ENCODE measurements around the gene SEL1L3.
"Not testable (repeated sequence)": the region's sequence is repeated elsewhere in the genome, so short reads cannot be mapped to it uniquely, and the experiment has no call there.

Gene SEL1L3

GRCh38 chr4:25872851-25873631 is 10.3 kb upstream of the SEL1L3 start:
- H3K4me1 ChIP-seq: no peaks in the 10 kb centered on the region
- no peak overlapping the region for H3K4me3 ChIP-seq
- H3K9me3 ChIP-seq: no peaks in the 10 kb centered on the region
- no peaks in the 10 kb centered on the region for H3K27me3 ChIP-seq (ENCODE audit: low read depth)
- in situ Hi-C loops (cut with MboI; ENCODE audit: low sequenced_read_pairs): no loop called here
- no peaks in the 10 kb centered on the region for H3K36me3 ChIP-seq (replicated peaks)
- DNase-seq (ENCODE audit: low spot score in 2 of 2): no peak

- H3K4me1 ChIP-seq: peaks cover 3% of the 10 kb centered on the region; the same call in 1 of the 2 replicates
- in situ Hi-C loops (cut with MboI; ENCODE audit: low sequenced_read_pairs): no loop called here
- H3K27me3 ChIP-seq (ENCODE audit: low read depth): no peaks in the 10 kb centered on the region
Observed at GRCh38 chr4:25870081-25870480, 7.3 kb upstream of the SEL1L3 start.

GRCh38 chr4:25867781-25868294 is 5.0 kb upstream of the SEL1L3 start:
- Histone ChIP-seq H3K27me3 (ENCODE audit: low read depth) (no peaks in the 10 kb centered on the region), H3K9me3 (no peaks in the 10 kb centered on the region), H3K4me3 (no peak overlapping the region), H3K36me3 (replicated peaks) (no peaks in the 10 kb centered on the region), H3K4me1 (peaks cover 3% of the 10 kb centered on the region; the same call in 1 of the 2 replicates)
- no peak for DNase-seq (ENCODE audit: low spot score in 2 of 2)
- in situ Hi-C loops (cut with MboI; ENCODE audit: low sequenced_read_pairs): no loop called here

More at GRCh38 chr4:25870081-25870480, 7.3 kb upstream of the SEL1L3 start:
- no peak for DNase-seq (ENCODE audit: low spot score in 2 of 2)
- Histone ChIP-seq H3K36me3 (replicated peaks) (no peaks in the 10 kb centered on the region), H3K4me3 (no peak overlapping the region), H3K9me3 (no peaks in the 10 kb centered on the region)

DNA sequence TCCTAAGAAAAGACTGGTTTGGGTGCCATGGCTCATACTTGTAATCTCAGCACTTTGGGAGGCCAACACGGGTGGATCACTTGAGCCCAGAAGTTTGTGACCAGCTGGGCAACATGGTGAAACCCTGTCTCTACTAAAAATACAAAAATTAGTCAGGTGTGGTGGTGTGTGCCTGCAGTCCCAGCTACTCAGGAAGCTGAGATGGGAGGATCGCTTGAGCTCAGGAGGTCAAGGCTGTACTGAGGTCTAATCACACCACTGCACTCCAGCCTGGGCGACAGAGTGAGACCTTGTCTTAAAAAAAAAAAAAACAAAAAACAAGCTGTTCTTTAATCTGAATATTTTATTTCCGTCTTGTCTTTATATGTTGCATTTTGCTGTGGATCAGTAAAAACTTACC is 3.6 kb upstream of the SEL1L3 start:
- H3K36me3 ChIP-seq (replicated peaks); DNase-seq (ENCODE audit: low spot score in 2 of 2); H3K4me1 ChIP-seq; H3K4me3 ChIP-seq; H3K27me3 ChIP-seq (ENCODE audit: low read depth); in situ Hi-C loops (cut with MboI; ENCODE audit: low sequenced_read_pairs); H3K9me3 ChIP-seq: not testable (repeated sequence)

DNA sequence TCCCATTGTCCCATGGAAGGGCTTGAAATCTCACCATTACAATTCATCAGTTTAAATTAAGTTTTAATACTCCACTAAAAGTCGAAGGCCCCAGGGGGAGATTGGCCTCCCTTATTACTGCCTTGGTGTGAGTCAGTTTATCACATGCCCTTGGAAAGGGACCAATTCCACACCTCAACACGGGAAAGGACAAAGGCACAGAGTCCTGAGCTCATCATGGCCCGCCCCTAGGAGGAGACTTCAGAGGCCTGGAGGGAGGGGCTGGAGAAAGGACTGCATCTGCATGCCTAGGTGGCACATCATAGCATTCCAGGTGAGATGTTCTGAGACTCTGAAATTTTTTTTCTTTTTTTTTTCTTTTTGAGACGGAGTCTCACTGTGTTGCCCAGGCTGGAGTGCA is 2.8 kb upstream of the SEL1L3 start:
- DNase-seq (ENCODE audit: low spot score in 2 of 2): peak; percentile 18 to 42
- in situ Hi-C loops (cut with MboI; ENCODE audit: low sequenced_read_pairs): no loop called here
- no peaks in the 10 kb centered on the region for H3K36me3 ChIP-seq (replicated peaks)
- H3K27me3 ChIP-seq (ENCODE audit: low read depth): no peaks in the 10 kb centered on the region
- H3K4me1 ChIP-seq: peaks cover 16% of the 10 kb centered on the region
- H3K9me3 ChIP-seq: no peaks in the 10 kb centered on the region
- H3K4me3 ChIP-seq: no peak overlapping the region

- no peaks in the 10 kb centered on the region for H3K27me3 ChIP-seq (ENCODE audit: low read depth)
- peaks cover 22% of the 10 kb centered on the region for H3K4me1 ChIP-seq
- no peaks in the 10 kb centered on the region for H3K36me3 ChIP-seq (replicated peaks)
- no peak for DNase-seq (ENCODE audit: low spot score in 2 of 2)
- in situ Hi-C loops (cut with MboI; ENCODE audit: low sequenced_read_pairs): no loop called here
- no peaks in the 10 kb centered on the region for H3K9me3 ChIP-seq
- H3K4me3 ChIP-seq: no peak overlapping the region; the same call in 1 of the 2 replicates
Observed at GRCh38 chr4:25863831-25864418, 1.1 kb upstream of the SEL1L3 start.

DNA sequence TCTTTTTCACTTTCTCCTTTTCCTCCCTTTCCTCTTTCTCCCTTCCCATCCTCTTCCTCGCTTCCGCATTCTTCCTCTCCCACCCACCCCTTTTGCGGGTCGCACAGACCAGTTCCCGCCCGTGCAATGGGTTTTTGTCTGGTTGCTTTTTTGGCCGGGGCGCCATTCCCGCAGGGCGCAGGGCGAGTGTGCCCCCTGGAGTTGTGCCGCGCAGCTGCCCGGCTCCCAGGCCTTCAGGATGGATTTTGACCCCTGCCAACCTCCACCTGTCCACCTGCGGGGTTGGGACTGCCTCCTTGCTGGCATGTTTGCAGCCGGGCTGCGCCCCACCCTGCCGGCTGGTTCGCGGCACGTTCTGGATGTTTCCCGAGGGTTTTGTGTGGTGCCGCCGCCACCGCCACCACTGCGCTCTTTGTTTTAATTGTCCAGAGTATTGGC is 578 bp upstream of the SEL1L3 start:
- Histone ChIP-seq H3K4me3 (peak overlapping the region; percentile 24), H3K4me1 (peaks cover 22% of the 10 kb centered on the region), H3K27me3 (ENCODE audit: low read depth) (no peaks in the 10 kb centered on the region), H3K9me3 (no peaks in the 10 kb centered on the region), H3K36me3 (replicated peaks) (no peaks in the 10 kb centered on the region)
- peak in 1 of 2 experiments; percentile 41 for DNase-seq (ENCODE audit: low spot score in 2 of 2)
- in situ Hi-C loops (cut with MboI; ENCODE audit: low sequenced_read_pairs): no loop called here

DNA sequence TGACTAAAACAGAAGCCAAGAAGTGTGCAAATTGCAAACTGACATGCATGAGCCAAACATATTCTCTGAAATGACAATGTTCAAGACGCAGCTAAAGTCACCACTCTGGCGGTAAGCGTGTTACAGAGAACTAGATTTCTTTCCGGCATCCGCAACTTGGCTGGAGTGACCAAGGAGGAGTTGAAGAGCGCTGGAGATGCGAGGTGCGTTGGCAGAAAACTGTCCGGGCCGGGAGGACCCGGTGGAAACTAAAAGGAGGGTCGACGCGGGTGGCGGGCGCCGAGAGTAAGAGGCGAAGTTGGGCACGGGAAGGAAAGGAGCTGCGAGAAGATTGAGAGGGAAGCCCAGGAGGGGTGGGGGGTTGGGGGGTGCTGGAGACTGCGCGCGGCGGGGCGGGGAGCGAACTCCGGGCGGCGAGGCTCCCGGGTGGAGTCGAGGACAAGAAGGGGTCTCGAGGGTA is 807 bp downstream of the SEL1L3 start:
- Histone ChIP-seq H3K36me3 (replicated peaks) (no peaks in the 10 kb centered on the region), H3K4me1 (peaks cover 22% of the 10 kb centered on the region), H3K27me3 (ENCODE audit: low read depth) (no peaks in the 10 kb centered on the region), H3K9me3 (no peaks in the 10 kb centered on the region), H3K4me3 (peak overlapping the region; percentile 51)
- DNase-seq (ENCODE audit: low spot score in 2 of 2): peak; percentile 36 to 54
- in situ Hi-C loops (cut with MboI; ENCODE audit: low sequenced_read_pairs): no loop called here

GRCh38 chr4:25861280-25861950 is 1.4 kb downstream of the SEL1L3 start:
- Histone ChIP-seq H3K27me3 (ENCODE audit: low read depth) (no peaks in the 10 kb centered on the region), H3K36me3 (replicated peaks) (no peaks in the 10 kb centered on the region), H3K4me1 (peaks cover 22% of the 10 kb centered on the region), H3K9me3 (no peaks in the 10 kb centered on the region), H3K4me3 (peak overlapping the region; percentile 51)
- DNase-seq (ENCODE audit: low spot score in 2 of 2): no peak
- in situ Hi-C loops (cut with MboI; ENCODE audit: low sequenced_read_pairs): no loop called here

DNA sequence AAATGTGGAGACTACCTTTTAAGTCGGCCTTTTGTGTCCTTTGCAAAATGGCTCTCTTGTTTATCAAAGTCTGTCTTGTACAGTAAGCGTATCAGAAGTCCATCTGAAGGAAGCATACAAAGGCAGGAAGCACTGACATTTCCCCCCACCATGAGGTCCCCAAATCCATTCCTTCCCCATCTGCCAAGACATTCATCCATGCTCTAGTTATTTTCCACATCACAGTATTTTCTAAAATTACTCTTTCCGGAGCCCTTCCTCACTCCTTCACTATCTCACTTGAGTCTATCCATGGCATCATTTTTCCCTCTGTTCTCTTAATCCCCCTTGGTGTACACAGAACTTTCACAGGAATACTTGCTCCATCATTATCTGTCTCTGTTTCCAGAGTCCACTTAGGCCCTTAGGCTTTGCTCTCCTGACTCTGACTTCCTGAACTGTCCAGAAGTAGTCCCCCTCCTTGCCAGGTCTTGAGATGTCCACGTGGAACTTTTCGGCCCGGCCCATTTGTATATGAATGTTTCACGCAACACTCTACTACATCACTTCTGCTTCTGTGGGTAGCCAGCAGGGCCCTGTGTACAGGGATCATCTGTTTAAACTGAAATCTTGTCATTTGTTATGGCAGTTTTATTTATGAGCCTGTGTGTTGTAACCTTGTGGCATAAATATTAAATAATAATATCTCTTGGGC is 2.1 kb downstream of the SEL1L3 start:
- Histone ChIP-seq H3K27me3 (ENCODE audit: low read depth) (no peaks in the 10 kb centered on the region), H3K36me3 (replicated peaks) (no peaks in the 10 kb centered on the region), H3K9me3 (no peaks in the 10 kb centered on the region), H3K4me1 (peaks cover 22% of the 10 kb centered on the region), H3K4me3 (peak overlapping the region; percentile 51)
- peak in 1 of 2 experiments; percentile 60 for DNase-seq (ENCODE audit: low spot score in 2 of 2)
- in situ Hi-C loops (cut with MboI; ENCODE audit: low sequenced_read_pairs): no loop called here

DNA sequence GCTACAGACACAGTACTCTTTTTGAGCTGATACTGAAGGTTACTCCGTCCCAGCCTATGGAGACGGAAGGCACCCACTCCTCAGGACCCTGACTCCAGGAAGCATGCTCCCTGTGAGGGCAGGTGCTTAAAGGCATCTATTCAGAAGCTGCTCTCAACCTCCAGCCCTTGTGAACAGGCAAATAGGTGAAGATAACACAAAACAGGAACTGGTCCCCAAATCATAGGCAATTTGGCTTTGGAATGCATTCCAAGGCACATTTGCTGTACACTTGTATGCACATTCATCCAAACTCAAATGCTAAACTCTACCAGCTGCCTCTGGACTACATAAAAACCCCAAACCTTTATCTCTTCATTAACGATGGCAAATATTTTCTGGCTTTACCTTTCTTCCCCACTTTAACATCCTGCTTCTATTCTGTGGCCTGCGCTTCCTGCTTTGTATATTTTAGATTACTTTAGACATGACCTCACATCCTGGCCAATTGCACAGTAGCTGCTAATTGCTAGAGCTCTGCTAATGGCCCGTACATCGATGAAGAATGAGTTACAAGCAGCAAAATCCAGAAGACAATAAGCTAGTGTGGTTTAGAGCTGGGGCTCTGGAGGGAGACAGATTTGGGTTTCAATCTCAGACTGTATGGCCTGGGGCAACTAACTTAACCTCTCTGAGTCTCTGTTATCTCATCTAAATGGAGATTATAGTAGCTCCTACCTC is 3.2 kb downstream of the SEL1L3 start:
- in situ Hi-C loops (cut with MboI; ENCODE audit: low sequenced_read_pairs): no loop called here
- H3K4me1 ChIP-seq: peaks cover 25% of the 10 kb centered on the region
- H3K27me3 ChIP-seq (ENCODE audit: low read depth): no peaks in the 10 kb centered on the region
- peak in 1 of 2 experiments; percentile 23 for DNase-seq (ENCODE audit: low spot score in 2 of 2)
- no peak overlapping the region for H3K4me3 ChIP-seq
- no peaks in the 10 kb centered on the region for H3K36me3 ChIP-seq (replicated peaks)
- no peaks in the 10 kb centered on the region for H3K9me3 ChIP-seq

- no peaks in the 10 kb centered on the region for H3K9me3 ChIP-seq
- in situ Hi-C loops (cut with MboI; ENCODE audit: low sequenced_read_pairs): no loop called here
- no peak for DNase-seq (ENCODE audit: low spot score in 2 of 2)
Observed at GRCh38 chr4:25857851-25858400, 4.9 kb downstream of the SEL1L3 start.

GRCh38 chr4:25857403-25857802 is 5.4 kb downstream of the SEL1L3 start:
- Histone ChIP-seq H3K27me3 (ENCODE audit: low read depth) (no peaks in the 10 kb centered on the region), H3K9me3 (no peaks in the 10 kb centered on the region), H3K36me3 (replicated peaks) (no peaks in the 10 kb centered on the region), H3K4me1 (peaks cover 32% of the 10 kb centered on the region), H3K4me3 (no peak overlapping the region)
- in situ Hi-C loops (cut with MboI; ENCODE audit: low sequenced_read_pairs): no loop called here
- no peak for DNase-seq (ENCODE audit: low spot score in 2 of 2)

More at GRCh38 chr4:25857851-25858400, 4.9 kb downstream of the SEL1L3 start:
- Histone ChIP-seq H3K4me3 (no peak overlapping the region), H3K36me3 (replicated peaks) (no peaks in the 10 kb centered on the region), H3K27me3 (ENCODE audit: low read depth) (no peaks in the 10 kb centered on the region), H3K4me1 (peaks cover 28% of the 10 kb centered on the region)

All from HAP-1 (cell line).